Karpas-422 (cell line): Measurements from ENCODE around the gene EPHA3. TPM values are rescaled to one million over a fixed set of nuclear protein-coding genes. Genes with fewer than 3 reads are reported as not detected.

Experiments used
- DNase-seq: peaks from one replicate; pipeline ENCODE4 v3.0.0-alpha.2; 2015
- H2AFZ ChIP-seq: fragments of 200-600 bp; sonication (generic); 2 replicates; pipeline ENCODE4 v1.6.1; 2014; ENCODE audit warnings: antibody characterized with exemption, low read length, mixed read lengths
- H3K27ac ChIP-seq: fragments of 200-600 bp; sonication (generic); 2 replicates; pipeline ENCODE4 v1.5.1; 2014; ENCODE audit warnings: mild to moderate bottlenecking, low read length, moderate library complexity
- H3K27me3 ChIP-seq: fragments of 200-600 bp; sonication (generic); 2 replicates; pipeline ENCODE4 v1.6.1; 2014; ENCODE audit warnings: low read length, mixed read lengths
- H3K36me3 ChIP-seq: fragments of 200-600 bp; sonication (generic); 2 replicates; pipeline ENCODE4 v1.6.1; 2014; ENCODE audit warnings: low read length, mixed read lengths; ENCODE audit not compliant: insufficient read depth
- H3K4me1 ChIP-seq: fragments of 200-600 bp; sonication (generic); 2 replicates; pipeline ENCODE4 v1.6.1; 2014; ENCODE audit warnings: mild to moderate bottlenecking, low read length, mixed read lengths
- H3K4me2 ChIP-seq: fragments of 200-600 bp; sonication (generic); 2 replicates; pipeline ENCODE4 v1.6.1; 2014; ENCODE audit warnings: low read length, low read depth, mild to moderate bottlenecking; ENCODE audit not compliant: poor library complexity, severe bottlenecking
- H3K4me3 ChIP-seq: fragments of 200-600 bp; sonication (generic); 2 replicates; pipeline ENCODE4 v1.5.1; 2014; ENCODE audit warnings: mild to moderate bottlenecking, antibody characterized with exemption, low read length, mixed read lengths
- H3K79me2 ChIP-seq: fragments of 200-600 bp; sonication (generic); 2 replicates; pipeline ENCODE4 v1.6.1; 2014; ENCODE audit warnings: mild to moderate bottlenecking, low read length, mixed read lengths
- H3K9ac ChIP-seq: fragments of 200-600 bp; sonication (generic); 2 replicates; pipeline ENCODE4 v1.6.0; 2014; ENCODE audit warnings: low read length
- H3K9me2 ChIP-seq: fragments of 200-600 bp; sonication (generic), shearing (Covaris generic); replicated peaks from 2 replicates; pipeline ENCODE4 v1.6.0; 2014; ENCODE audit warnings: mild to moderate bottlenecking, low read length, moderate library complexity; ENCODE audit not compliant: insufficient read depth
- H3K9me3 ChIP-seq: fragments of 300-700, 200-600 bp; sonication (generic); 2 replicates; pipeline ENCODE4 v1.6.1; 2014; ENCODE audit warnings: low read length, mixed read lengths
- H4K20me1 ChIP-seq: fragments of 200-600 bp; sonication (generic); 2 replicates; pipeline ENCODE4 v1.6.1; 2014; ENCODE audit warnings: mild to moderate bottlenecking, antibody characterized with exemption, low read length, low read depth; ENCODE audit not compliant: insufficient read depth
- total RNA-seq: library from RNA; depleted of rRNA; stranded (reverse); fragments of >200 nt; shearing (Covaris generic); gene quantifications from 2 replicates; pipeline ENCODE4 v1.2.3, GENCODE V29; 2014; ENCODE audit warnings: low replicate concordance

EPHA3 gene
- total RNA-seq, 1 experiment from 2014 or later = not detected

DNA sequence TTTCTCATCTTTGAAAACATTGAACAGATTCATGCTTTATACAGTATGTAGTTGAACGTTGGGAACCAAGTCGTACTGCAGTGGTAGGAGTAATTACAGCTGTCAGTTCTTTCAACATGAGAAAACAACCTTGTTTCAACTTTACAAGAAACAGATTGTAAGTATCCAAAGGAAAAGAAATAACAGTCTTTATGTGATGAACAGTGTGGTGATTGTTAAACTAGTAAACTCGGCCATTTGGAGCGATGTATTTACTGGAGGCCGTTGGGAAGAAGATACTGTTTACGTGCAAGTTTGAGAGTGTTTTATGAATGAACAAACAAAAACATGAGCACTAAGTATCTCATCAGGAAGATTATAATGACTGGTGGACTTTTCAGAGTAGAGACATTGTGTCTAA, 48.4 kb downstream of the EPHA3 start:
- no peak for DNase-seq
- no peaks in the 10 kb centered on the region for H3K9me2 ChIP-seq
- no peak overlapping the region for H2AFZ ChIP-seq
- H3K27ac ChIP-seq = no peak overlapping the region
- H4K20me1 ChIP-seq = no peaks in the 10 kb centered on the region
- H3K79me2 ChIP-seq = no peaks in the 10 kb centered on the region
- H3K4me3 ChIP-seq = no peak overlapping the region
- H3K36me3 ChIP-seq = no peaks in the 10 kb centered on the region
- peaks cover 9% of the 10 kb centered on the region for H3K9me3 ChIP-seq
- H3K4me1 ChIP-seq = no peaks in the 10 kb centered on the region
- no peak overlapping the region for H3K9ac ChIP-seq
- H3K4me2 ChIP-seq = no peak overlapping the region
- H3K27me3 ChIP-seq = no peaks in the 10 kb centered on the region

DNA sequence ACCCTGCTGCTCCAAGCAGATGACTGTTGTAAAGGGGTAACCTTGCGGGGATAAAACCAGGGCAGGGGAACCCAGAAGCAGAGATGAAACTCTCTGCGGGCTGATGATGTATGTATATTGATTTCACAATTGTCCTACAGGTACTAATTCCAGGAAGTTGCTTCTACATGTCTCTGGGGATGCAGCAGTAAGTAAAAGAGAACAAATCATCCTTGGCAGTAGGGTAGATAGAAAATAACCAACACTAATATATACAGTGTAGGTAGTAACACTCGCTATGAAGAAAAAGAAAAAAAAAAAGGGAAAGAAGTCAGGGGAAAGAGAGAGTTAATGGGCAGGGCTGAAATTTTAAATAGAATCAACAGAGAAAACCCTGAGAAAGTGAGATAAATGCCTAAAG, 50.2 kb downstream of the EPHA3 start:
- Histone ChIP-seq H3K27me3 (no peaks in the 10 kb centered on the region), H3K4me2 (no peak overlapping the region), H3K9me2 (no peaks in the 10 kb centered on the region), H3K36me3 (no peaks in the 10 kb centered on the region), H3K4me3 (no peak overlapping the region), H3K79me2 (no peaks in the 10 kb centered on the region), H3K27ac (no peak overlapping the region), H3K9me3 (peaks cover 9% of the 10 kb centered on the region), H3K9ac (no peak overlapping the region), H3K4me1 (no peaks in the 10 kb centered on the region), H2AFZ (no peak overlapping the region), H4K20me1 (no peaks in the 10 kb centered on the region)
- DNase-seq = no peak

DNA sequence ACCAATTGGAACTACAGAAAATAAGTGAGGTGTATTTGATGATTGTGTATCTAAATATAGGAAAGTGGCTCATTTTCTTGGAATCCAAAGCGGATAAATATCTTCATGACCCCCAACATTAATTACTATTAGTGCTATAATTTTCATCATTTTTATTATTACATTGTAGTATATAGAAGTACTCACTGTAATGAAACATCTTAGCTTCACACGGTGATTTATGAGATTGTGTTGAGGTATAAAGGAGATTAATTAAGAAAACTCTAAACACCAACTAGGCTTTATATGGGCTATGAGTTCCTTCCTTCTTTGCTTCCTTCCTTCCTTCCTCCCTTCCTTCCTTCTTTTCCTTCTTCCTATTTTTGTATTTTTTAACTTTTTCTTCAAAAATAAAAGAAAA, 52.2 kb downstream of the EPHA3 start:
- H3K9me3 ChIP-seq = peaks cover 9% of the 10 kb centered on the region

DNA sequence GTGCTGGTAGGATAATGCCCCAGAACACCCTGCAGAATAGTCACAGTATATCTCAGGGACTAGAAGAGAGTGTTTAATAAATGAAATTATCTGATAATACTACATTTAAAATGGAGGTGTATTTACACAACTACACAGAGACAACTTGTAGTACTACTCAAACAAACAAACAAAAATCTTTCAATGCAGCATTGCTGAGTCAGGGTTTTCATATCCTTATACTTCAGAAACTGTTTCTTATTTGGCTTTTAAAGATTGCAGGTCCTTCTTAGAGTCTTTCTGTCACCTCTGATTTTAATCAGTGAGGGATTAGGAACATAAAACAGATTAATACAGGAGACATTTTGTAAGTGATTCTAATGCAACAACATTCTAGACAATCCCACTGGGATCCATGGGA, 57.4 kb downstream of the EPHA3 start:
- Histone ChIP-seq H4K20me1 (no peaks in the 10 kb centered on the region), H3K27me3 (no peaks in the 10 kb centered on the region), H3K27ac (no peak overlapping the region), H2AFZ (no peak overlapping the region), H3K4me1 (no peaks in the 10 kb centered on the region), H3K4me3 (no peak overlapping the region), H3K36me3 (no peaks in the 10 kb centered on the region), H3K9ac (no peak overlapping the region), H3K9me3 (no peaks in the 10 kb centered on the region; the same call in none of the 2 replicates), H3K4me2 (no peak overlapping the region), H3K9me2 (no peaks in the 10 kb centered on the region), H3K79me2 (no peaks in the 10 kb centered on the region)
- no peak for DNase-seq

More for the DNA sequence above, 52.2 kb downstream of the EPHA3 start:
- Histone ChIP-seq H2AFZ (no peak overlapping the region), H3K4me1 (no peaks in the 10 kb centered on the region), H3K4me2 (no peak overlapping the region), H4K20me1 (no peaks in the 10 kb centered on the region), H3K79me2 (no peaks in the 10 kb centered on the region), H3K27ac (no peak overlapping the region), H3K9me2 (no peaks in the 10 kb centered on the region), H3K4me3 (no peak overlapping the region), H3K27me3 (no peaks in the 10 kb centered on the region), H3K36me3 (no peaks in the 10 kb centered on the region), H3K9ac (no peak overlapping the region)
- DNase-seq = no peak

DNA sequence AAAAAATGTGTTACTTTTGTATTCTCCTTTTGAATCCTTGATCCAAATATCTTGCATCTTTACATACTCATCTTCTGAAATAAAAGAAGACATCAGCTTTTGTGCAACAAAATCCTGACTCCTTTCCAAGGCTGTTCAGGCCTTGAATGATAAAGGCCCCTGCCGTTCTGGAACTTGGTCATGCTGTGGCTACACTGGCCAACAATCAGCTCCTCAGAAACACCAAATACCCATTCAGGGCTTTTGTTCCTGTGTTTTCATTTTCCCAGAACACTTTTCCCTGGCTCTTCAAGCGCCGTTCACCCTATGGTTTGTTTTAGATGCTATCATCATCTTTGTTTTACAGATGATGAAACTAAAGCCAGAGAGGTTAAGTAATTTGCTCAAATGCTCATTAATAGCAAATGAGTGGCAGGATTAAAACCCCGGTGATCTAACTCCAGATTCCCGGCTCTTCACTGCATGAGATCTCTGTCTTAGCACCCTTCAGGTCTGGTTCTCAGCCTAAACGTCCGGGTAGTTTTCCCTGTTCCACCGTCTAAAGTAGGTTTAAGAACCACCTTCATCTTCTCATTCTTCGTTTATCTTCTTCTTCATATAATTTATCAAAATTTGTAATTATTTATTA, 58.3 kb downstream of the EPHA3 start:
- Histone ChIP-seq H4K20me1 (no peaks in the 10 kb centered on the region), H3K27ac (no peak overlapping the region), H3K27me3 (no peaks in the 10 kb centered on the region), H3K79me2 (no peaks in the 10 kb centered on the region), H3K36me3 (no peaks in the 10 kb centered on the region), H2AFZ (no peak overlapping the region), H3K9me3 (peaks cover 3% of the 10 kb centered on the region), H3K4me1 (no peaks in the 10 kb centered on the region), H3K9me2 (no peaks in the 10 kb centered on the region), H3K4me3 (no peak overlapping the region), H3K9ac (no peak overlapping the region), H3K4me2 (no peak overlapping the region)
- no peak for DNase-seq

DNA sequence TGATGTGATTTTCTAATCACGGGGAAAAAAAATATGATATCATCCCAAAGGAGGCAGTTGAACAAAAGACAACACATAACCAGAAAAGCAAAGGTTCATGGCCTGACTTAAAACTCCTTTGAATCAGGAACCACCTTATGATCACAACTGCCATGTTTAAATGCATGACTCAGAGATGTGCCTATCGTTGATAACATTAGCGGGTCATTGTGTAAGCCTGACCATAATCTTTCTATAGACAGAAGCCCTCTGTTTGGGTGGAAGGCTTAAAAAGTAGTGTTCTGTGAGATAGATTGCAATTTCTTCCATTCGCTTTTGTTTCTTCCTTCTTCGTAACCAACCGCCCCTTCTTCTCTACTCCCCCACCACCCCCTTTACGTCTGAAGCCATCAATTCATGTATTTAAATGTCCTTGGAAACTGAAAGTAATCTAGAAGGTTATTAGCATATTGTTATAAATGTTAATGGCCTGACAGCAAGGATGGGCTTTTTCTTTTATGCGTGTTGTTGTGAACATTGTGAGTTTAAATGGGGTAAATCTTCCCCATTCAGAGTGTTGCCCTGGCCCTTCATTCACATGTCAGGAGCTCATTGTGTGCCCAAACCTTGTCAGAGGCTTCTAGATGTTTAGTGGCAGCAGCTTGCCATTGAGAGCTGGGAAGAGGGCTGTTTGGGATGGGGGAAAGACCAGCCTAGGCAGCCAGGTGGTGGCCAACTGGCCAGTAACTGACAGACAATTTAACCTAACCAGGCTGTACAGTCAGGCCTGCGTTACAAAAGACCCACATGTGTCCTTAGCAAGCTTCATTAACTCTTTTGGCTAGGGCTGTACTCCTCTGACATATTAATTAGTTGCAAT, 64.5 kb downstream of the EPHA3 start:
- no peaks in the 10 kb centered on the region for H3K4me1 ChIP-seq
- H3K27me3 ChIP-seq = no peaks in the 10 kb centered on the region
- no peaks in the 10 kb centered on the region for H3K9me2 ChIP-seq
- H3K36me3 ChIP-seq = no peaks in the 10 kb centered on the region
- H3K9ac ChIP-seq = no peak overlapping the region
- peaks cover 7% of the 10 kb centered on the region for H3K9me3 ChIP-seq
- H3K27ac ChIP-seq = no peak overlapping the region
- no peak overlapping the region for H3K4me3 ChIP-seq
- no peak overlapping the region for H3K4me2 ChIP-seq
- H3K79me2 ChIP-seq = no peaks in the 10 kb centered on the region
- no peak overlapping the region for H2AFZ ChIP-seq
- no peaks in the 10 kb centered on the region for H4K20me1 ChIP-seq
- no peak for DNase-seq

DNA sequence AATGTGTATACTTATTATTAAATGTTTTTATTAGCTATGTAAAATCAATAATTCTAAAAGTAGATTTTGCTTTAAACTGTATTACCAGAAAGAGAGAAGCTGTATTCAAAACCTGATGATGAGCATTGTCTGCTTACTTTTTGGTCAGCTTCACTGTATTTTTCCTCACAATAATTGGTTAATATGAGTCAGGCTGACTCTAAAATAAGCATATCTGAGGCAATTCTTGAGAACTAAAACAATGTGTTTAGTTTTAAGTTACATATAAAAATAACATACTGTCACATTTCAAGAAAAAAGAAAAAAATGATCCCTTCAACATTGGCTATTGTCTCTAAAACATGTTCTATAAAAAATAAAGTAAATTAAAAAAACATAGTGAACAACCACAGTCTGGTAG, 66.1 kb downstream of the EPHA3 start:
- Histone ChIP-seq H3K9ac (no peak overlapping the region), H3K27ac (no peak overlapping the region), H3K9me2 (no peaks in the 10 kb centered on the region), H3K27me3 (no peaks in the 10 kb centered on the region), H3K36me3 (no peaks in the 10 kb centered on the region), H3K4me2 (no peak overlapping the region), H2AFZ (no peak overlapping the region), H4K20me1 (no peaks in the 10 kb centered on the region), H3K79me2 (no peaks in the 10 kb centered on the region), H3K4me1 (no peaks in the 10 kb centered on the region), H3K4me3 (no peak overlapping the region), H3K9me3 (peaks cover 7% of the 10 kb centered on the region; the same call in 1 of the 2 replicates)
- DNase-seq = no peak

DNA sequence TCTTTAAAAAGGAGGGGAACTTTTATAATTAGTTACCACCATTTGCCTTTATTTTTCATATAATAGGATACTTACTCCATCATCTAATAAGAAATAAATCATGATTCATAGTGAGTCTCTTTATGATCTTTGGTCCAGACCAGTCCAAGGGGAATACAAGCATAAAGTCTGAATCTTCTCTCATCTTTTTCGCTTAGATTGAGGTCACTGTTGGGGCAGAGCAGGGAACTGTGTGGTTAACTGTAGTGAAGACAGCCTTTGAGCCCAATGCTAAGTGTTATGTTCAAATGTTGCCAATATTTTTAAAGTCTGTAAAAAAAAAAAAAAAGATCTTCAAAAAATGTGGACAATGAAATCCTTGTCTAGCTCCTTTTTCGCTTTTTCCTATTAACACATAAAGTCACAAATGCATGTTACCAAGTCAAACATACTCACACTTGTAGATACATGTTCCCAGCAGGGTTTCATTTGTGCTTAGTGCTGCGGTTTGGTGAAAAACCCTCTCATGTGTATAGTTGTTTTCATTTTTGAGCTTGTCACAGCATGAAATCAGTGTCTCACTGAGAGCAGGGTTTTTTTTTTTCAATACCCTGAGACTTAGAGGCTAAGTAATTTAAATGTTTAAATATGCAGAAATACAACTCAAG, 72.1 kb downstream of the EPHA3 start:
- Histone ChIP-seq H2AFZ (no peak overlapping the region), H3K36me3 (no peaks in the 10 kb centered on the region), H3K9me3 (0 out of 2 replicates have a peak, but pooled peaks cover 5% of the 10 kb centered on the region), H3K4me3 (no peak overlapping the region), H3K4me2 (no peak overlapping the region), H3K27ac (no peak overlapping the region), H4K20me1 (no peaks in the 10 kb centered on the region), H3K79me2 (no peaks in the 10 kb centered on the region), H3K27me3 (no peaks in the 10 kb centered on the region), H3K9ac (no peak overlapping the region), H3K9me2 (no peaks in the 10 kb centered on the region), H3K4me1 (no peaks in the 10 kb centered on the region)
- DNase-seq = no peak
